GM23338 (cell line): ENCODE data around the gene AGPAT3. TPM values are rescaled to one million over a fixed set of nuclear protein-coding genes. Genes with fewer than 3 reads are reported as not detected.

Experiments
- ATAC-seq: fragments of 200-7000 bp; cut with Tn5 transposase; 3 replicates; pipeline ENCODE4 v1.9.1; 2020
- DNase-seq: peaks from one replicate; pipeline ENCODE4 v3.0.0-alpha.2; 2015; ENCODE audit warnings: low spot score
- H2AFZ ChIP-seq: fragments of 200-600 bp; sonication (generic); 2 replicates; pipeline ENCODE4 v1.8.0; 2016; ENCODE audit warnings: antibody characterized with exemption, mild to moderate bottlenecking, moderate library complexity
- H3F3A ChIP-seq: fragments of 200-600 bp; sonication (generic); replicated peaks from 2 replicates; pipeline ENCODE4 v1.8.0; 2017; ENCODE audit warnings: antibody characterized with exemption, mixed run types, low read depth
- H3K27ac ChIP-seq: fragments of 200-600 bp; sonication (generic); 2 replicates; pipeline ENCODE4 v1.6.1; 2016; ENCODE audit warnings: low read depth
- H3K27me3 ChIP-seq: fragments of 200-600 bp; sonication (generic); 2 replicates; pipeline ENCODE4 v1.8.0; 2016; ENCODE audit warnings: mild to moderate bottlenecking, mixed run types, moderate library complexity; ENCODE audit not compliant: insufficient read depth
- H3K36me3 ChIP-seq: fragments of 200-600 bp; sonication (generic); 2 replicates; pipeline ENCODE4 v1.8.0; 2016; ENCODE audit warnings: mild to moderate bottlenecking; ENCODE audit not compliant: insufficient read depth
- H3K4me1 ChIP-seq: fragments of 200-600 bp; sonication (generic); 2 replicates; pipeline ENCODE4 v1.8.0; 2016; ENCODE audit warnings: mild to moderate bottlenecking, moderate library complexity; ENCODE audit not compliant: insufficient read depth
- H3K4me2 ChIP-seq: fragments of 200-600 bp; sonication (generic); 2 replicates; pipeline ENCODE4 v1.7.1; 2017; ENCODE audit warnings: mixed run types
- H3K4me3 ChIP-seq: fragments of 200-600 bp; sonication (generic); 2 replicates; pipeline ENCODE4 v1.6.1; 2016; ENCODE audit warnings: mixed run types
- H3K79me2 ChIP-seq: fragments of 200-600 bp; sonication (generic); replicated peaks from 2 replicates; pipeline ENCODE4 v1.8.0; 2017; ENCODE audit warnings: mild to moderate bottlenecking; ENCODE audit not compliant: insufficient read depth
- H3K9me2 ChIP-seq: fragments of 200-600 bp; sonication (generic); 2 replicates; pipeline ENCODE4 v1.8.0; 2017; ENCODE audit not compliant: insufficient read depth
- H4K20me1 ChIP-seq: fragments of 200-600 bp; sonication (generic); replicated peaks from 2 replicates; pipeline ENCODE4 v1.8.0; 2017; ENCODE audit warnings: mild to moderate bottlenecking; ENCODE audit not compliant: insufficient read depth
- H3K27ac Mint-ChIP-seq: 2 replicates; pipeline ENCODE4 v1.8.0; 2020; ENCODE audit warnings: inconsistent platforms, mild to moderate bottlenecking, moderate library complexity, mixed read lengths
- H3K27me3 Mint-ChIP-seq: 3 replicates; pipeline ENCODE4 v1.8.0; 2022; ENCODE audit warnings: low read depth, mild to moderate bottlenecking, moderate library complexity, mixed read lengths, inconsistent platforms; ENCODE audit not compliant: insufficient read depth, poor library complexity
- H3K36me3 Mint-ChIP-seq: 3 replicates; pipeline ENCODE4 v1.8.0; 2021; ENCODE audit warnings: low read depth, mild to moderate bottlenecking, inconsistent platforms, moderate library complexity, mixed read lengths
- H3K4me1 Mint-ChIP-seq: 3 replicates; pipeline ENCODE4 v1.8.0; 2020; ENCODE audit warnings: mild to moderate bottlenecking, inconsistent platforms, mixed read lengths
- H3K4me3 Mint-ChIP-seq: 3 replicates; pipeline ENCODE4 v1.8.0; 2021; ENCODE audit warnings: moderate library complexity, mild to moderate bottlenecking, inconsistent platforms, mixed read lengths
- H3K9me3 Mint-ChIP-seq: 3 replicates; pipeline ENCODE4 v1.8.0; 2020; ENCODE audit warnings: moderate library complexity, mild to moderate bottlenecking, inconsistent platforms, mixed read lengths
- CTCF ChIP-seq, 2 experiments: fragments of 200-600 bp in 1 of 2; sonication (generic) in 1 of 2; conservative IDR thresholded peaks; 2 replicates each; pipeline versions ENCODE4 v1.5.1 to v1.6.1; 2016 to 2017; ENCODE audit warnings: antibody characterized with exemption in 2 of 2, low read depth in 2 of 2, mild to moderate bottlenecking in 2 of 2, moderate library complexity in 1 of 2
- NANOG ChIP-seq: IDR thresholded peaks from 2 replicates; pipeline ENCODE4 v1.6.1; 2016; ENCODE audit warnings: antibody characterized with exemption, borderline replicate concordance
- POLR2AphosphoS5 ChIP-seq: IDR thresholded peaks from 2 replicates; pipeline ENCODE4 v1.6.1; 2016; ENCODE audit warnings: antibody characterized with exemption, low read depth
- STAT1 ChIP-seq: IDR thresholded peaks from one replicate; pipeline ENCODE4 v1.6.1; 2016; ENCODE audit warnings: antibody characterized with exemption; ENCODE audit not compliant: unreplicated experiment
- polyA plus RNA-seq: library from polyadenylated mRNA; unstranded; fragments of >200 nt; fragmentation: Nextera tagmentation; extraction: Ambion mirVana; gene quantifications from 2 replicates; pipeline ENCODE4 v1.2.1, GENCODE V29; 2016
- total RNA-seq: library from RNA; depleted of rRNA; stranded (reverse); fragments of >200 nt; shearing (Covaris generic); gene quantifications from 2 replicates; pipeline ENCODE4 v1.2.3, GENCODE V29; 2014
- TF ChIP-seq, protein P1 (sequence below): IDR thresholded peaks from one replicate; pipeline ENCODE4 v1.6.1; 2018; ENCODE audit warnings: antibody characterized with exemption; ENCODE audit not compliant: unreplicated experiment

The AGPAT3 gene
- total and polyA plus RNA-seq, 2 experiments from 2014 or later, result 2.1 to 6.1 TPM

- Mint-ChIP-seq H3K27me3 (peaks cover 17% of the 10 kb centered on the region), H3K4me1 (peaks cover 9% of the 10 kb centered on the region), H3K36me3 (no peaks in the 10 kb centered on the region), H3K27ac (no peak overlapping the region), H3K9me3 (no peaks in the 10 kb centered on the region), H3K4me3 (no peak overlapping the region)
- Histone ChIP-seq H2AFZ (no peak overlapping the region), H3K4me2 (no peak overlapping the region), H3K36me3 (no peaks in the 10 kb centered on the region), H3K4me1 (no peaks in the 10 kb centered on the region; the same call in 1 of the 2 replicates), H3K79me2 (no peaks in the 10 kb centered on the region), H3K4me3 (no peak overlapping the region), H3K9me2 (no peaks in the 10 kb centered on the region), H4K20me1 (no peaks in the 10 kb centered on the region), H3F3A (no peaks in the 10 kb centered on the region), H3K27ac (no peak overlapping the region), H3K27me3 (no peaks in the 10 kb centered on the region)
- no peak for TF ChIP-seq NANOG
- no peak for TF ChIP-seq STAT1
- no peak for TF ChIP-seq CTCF (conservative IDR thresholded peaks at IDR 0.05; ENCODE audit: low read depth in 2 of 2)
- ATAC-seq (no peak), DNase-seq (no peak)
These were observed 72.2 kb downstream of the AGPAT3 start for GRCh38 chr21:43937051-43937832.

DNA sequence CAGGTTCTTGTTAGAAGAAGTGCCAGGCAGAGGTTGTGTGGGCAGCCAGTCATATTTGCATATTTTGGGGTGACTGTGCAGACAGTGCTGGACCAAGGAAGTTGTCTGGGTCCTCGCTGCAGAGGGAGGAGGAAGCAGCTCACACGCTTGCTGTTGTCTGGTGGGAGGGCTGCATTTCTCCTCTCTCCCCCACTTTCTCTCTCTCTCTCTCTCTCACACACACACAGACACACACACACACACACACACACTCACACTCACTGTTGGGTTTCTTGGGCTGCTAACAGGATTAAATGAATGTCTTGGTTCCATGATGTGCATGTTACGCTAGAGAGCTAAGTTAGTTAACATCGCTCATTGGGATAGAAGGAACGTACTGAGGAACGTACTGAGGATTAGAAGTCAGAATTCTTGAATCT is 72.9 kb downstream of the AGPAT3 start:
- ATAC-seq (no peak), DNase-seq (no peak)
- no peak overlapping the region for H2AFZ ChIP-seq
- no peak for TF ChIP-seq POLR2AphosphoS5
- TF ChIP-seq, protein P1, sequence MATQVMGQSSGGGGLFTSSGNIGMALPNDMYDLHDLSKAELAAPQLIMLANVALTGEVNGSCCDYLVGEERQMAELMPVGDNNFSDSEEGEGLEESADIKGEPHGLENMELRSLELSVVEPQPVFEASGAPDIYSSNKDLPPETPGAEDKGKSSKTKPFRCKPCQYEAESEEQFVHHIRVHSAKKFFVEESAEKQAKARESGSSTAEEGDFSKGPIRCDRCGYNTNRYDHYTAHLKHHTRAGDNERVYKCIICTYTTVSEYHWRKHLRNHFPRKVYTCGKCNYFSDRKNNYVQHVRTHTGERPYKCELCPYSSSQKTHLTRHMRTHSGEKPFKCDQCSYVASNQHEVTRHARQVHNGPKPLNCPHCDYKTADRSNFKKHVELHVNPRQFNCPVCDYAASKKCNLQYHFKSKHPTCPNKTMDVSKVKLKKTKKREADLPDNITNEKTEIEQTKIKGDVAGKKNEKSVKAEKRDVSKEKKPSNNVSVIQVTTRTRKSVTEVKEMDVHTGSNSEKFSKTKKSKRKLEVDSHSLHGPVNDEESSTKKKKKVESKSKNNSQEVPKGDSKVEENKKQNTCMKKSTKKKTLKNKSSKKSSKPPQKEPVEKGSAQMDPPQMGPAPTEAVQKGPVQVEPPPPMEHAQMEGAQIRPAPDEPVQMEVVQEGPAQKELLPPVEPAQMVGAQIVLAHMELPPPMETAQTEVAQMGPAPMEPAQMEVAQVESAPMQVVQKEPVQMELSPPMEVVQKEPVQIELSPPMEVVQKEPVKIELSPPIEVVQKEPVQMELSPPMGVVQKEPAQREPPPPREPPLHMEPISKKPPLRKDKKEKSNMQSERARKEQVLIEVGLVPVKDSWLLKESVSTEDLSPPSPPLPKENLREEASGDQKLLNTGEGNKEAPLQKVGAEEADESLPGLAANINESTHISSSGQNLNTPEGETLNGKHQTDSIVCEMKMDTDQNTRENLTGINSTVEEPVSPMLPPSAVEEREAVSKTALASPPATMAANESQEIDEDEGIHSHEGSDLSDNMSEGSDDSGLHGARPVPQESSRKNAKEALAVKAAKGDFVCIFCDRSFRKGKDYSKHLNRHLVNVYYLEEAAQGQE, result no peak
- H3K9me2 ChIP-seq, result no peaks in the 10 kb centered on the region
- H3K79me2 ChIP-seq, result no peaks in the 10 kb centered on the region
- Mint-ChIP-seq H3K27me3 (peaks cover 14% of the 10 kb centered on the region), H3K27ac (no peak overlapping the region), H3K9me3 (no peaks in the 10 kb centered on the region), H3K36me3 (no peaks in the 10 kb centered on the region), H3K4me3 (no peak overlapping the region), H3K4me1 (peaks cover 9% of the 10 kb centered on the region)
- no peaks in the 10 kb centered on the region for H3K36me3 ChIP-seq
- H3K4me1 ChIP-seq, result no peaks in the 10 kb centered on the region; the same call in 1 of the 2 replicates
- no peak overlapping the region for H3K4me3 ChIP-seq
- H3K27ac ChIP-seq, result no peak overlapping the region
- H3K4me2 ChIP-seq, result no peak overlapping the region
- H4K20me1 ChIP-seq, result no peaks in the 10 kb centered on the region
- H3K27me3 ChIP-seq, result no peaks in the 10 kb centered on the region
- no peaks in the 10 kb centered on the region for H3F3A ChIP-seq
